ENCODE data around the gene MINK1.
"Not testable (repeated sequence)": the region's sequence is repeated elsewhere in the genome, so short reads cannot be mapped to it uniquely, and the experiment has no call there.

The MINK1 gene

DNA sequence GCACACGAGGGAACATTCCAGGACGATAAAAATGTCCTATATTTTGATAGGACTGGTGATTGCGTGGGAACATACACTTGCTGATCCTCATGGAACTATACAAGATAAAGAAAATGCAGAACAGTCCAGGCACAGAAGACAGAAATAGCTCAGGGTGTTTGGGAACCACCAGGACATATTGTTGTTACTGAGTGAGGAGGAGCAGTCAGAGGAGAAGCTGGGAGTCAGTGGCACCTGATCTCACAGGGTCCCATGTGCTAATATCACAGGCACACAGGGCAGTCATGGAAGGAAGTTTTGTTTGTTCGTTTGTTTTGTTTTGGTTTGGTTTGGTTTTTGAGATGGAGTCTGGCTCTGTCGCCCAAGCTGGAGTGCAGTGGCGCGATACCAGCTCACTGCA is 20.4 kb upstream of the MINK1 start:
- DNase-seq: no peak

GRCh38 chr17:4815043-4815675 is 18.0 kb upstream of the MINK1 start:
- no peak for DNase-seq

DNA sequence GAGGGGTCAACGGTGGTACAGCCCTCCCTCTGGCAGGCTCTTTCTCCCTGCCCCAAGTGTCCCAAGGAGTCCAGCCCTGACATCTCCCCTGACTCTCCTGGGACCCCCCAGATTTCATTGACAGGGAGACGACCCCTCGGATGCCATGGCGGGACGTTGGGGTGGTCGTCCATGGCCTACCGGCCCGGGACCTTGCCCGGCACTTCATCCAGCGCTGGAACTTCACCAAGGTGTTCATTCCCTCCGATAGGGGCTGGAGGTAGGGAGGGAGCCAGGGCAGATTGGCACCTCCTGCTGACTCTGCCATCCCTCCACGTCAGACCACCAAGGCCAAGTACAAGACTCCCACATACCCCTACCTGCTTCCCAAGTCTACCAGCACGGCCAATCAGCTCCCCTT is 16.3 kb upstream of the MINK1 start:
- no peak for DNase-seq

GRCh38 chr17:4818276-4818675 is 14.9 kb upstream of the MINK1 start:
- no peak for DNase-seq

- DNase-seq: no peak
Measured at GRCh38 chr17:4822835-4823234, 10.3 kb upstream of the MINK1 start.

DNA sequence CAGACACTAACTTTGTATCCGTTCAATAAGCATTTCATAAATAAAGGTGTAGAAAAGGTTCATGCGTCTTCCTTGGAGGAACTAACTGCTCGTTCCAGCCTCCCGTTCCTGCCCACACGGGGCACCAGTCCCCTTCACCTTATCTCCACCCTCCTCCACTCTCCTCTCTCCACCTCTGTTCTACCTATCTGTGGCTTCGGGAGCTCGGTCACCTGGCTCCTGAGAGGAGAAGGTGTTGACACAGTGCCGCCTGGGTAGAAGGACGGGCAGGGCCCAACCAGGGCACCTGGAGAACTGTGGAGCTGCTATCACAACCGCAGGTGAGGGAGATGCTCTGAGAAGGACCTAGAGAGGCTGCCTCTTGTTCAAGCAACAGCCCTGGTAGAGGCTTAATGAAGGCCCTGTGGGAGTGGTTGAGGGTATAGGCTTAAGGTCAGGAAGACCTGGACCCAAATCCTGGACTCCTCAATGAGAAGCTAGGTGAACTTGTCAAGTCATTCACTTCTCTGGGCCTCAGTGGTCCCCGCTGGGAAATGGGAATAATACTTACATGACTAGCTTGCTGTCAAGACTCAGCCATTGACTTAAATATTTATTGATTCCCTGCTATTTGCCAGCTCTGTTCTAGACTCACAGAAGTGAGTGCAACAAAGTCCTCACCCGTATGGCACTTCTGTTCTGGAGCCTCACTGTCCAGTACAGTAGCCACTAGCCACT is 9.6 kb upstream of the MINK1 start:
- DNase-seq: no peak

DNA sequence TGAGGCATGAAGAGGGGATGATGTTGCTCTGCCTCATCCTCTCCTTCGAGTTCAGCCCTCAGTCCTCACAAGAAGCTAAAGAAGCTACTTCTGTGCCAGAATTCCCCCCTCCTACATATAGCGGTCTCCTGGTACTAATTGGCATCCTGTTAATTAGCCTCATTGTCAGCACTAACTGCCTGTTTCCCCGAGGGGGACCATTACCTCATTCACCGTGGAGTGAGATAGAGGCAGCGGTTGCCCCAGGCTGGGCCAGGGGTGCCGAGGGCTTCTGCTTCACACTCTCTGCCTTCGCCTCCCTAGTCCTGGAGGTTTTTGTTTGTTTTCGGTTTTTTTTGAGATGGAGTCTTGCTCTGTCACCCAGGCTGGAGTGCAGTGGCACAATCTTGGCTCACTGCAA is 5.7 kb upstream of the MINK1 start:
- peak; percentile 82 for DNase-seq

DNA sequence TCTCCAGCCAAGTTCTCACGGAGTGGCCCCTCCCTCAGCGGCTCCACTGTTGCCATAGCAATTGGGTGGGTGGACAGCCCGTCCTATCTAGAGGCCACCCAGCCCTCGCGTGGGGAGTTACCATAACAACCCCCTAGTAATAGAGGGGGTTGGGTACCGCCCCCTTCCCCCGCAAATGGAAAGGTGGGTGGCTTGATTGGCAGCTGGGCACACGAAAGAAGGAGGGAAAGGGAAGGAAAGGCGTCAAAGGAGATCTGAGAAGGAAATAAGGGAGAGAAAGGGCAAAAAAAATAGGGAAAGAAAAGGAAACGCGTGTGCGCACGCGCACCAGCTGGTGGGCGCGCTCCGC is 337 bp upstream of the MINK1 start:
- DNase-seq: not testable (repeated sequence)

DNA sequence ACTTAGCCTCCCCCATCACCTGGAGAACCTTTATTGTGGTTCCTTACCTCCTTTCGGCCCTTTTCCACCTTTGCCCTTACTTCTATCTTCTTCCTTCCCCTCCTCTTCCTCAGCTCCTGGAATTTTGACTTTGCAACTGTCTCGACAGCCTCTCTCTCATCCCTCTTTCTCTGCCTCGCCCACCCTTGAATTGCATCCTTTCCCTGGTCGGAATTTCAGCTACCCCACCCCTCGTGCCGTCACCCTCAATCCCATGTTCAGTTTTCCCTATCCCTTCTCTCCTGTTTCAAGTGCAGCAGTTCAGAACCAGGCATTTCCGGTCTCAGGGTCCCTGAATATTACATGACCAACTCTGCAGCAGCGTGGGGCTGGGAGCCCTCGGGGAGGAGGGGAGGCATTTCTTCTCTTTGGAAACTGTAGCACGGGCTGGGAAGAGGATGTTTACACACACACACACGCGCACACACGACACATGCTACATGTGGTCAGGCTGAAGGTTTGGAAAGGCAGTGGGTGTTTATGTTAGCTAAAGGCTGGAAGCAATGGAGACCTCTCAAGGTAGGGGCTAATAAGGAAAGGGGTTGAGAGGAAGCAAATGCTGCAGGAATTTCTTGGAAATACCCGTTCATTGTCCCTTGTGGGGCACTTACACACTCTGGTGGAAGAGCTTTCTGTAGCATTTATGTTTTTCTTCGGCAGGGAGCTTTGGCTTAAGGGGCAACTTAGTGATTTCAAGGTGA is 971 bp downstream of the MINK1 start:
- DNase-seq: peak; percentile 54

- DNase-seq: no peak
Measured at GRCh38 chr17:4834681-4835020, 1.5 kb downstream of the MINK1 start.

DNA sequence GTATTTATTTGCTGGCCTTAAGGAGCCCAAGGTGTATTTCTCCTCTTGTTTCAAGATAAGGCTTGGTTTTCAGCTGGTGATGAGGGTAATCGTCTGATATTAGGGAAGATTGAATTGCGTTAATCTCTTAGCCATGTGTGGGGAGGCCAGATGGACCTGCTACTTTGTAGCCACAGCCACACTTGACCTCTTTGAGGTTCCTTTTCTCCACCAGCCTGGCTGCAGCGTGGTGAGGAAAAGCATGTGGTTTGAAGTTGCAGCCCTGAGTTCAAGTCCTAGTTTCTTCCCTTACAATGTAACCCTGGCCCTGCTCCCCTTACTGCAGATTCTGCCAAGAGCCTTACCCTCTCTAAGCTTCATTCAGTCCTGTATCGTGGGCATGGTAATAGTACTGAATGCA is 3.1 kb downstream of the MINK1 start:
- no peak for DNase-seq

GRCh38 chr17:4837471-4838308 is 4.5 kb downstream of the MINK1 start:
- DNase-seq: no peak

DNA sequence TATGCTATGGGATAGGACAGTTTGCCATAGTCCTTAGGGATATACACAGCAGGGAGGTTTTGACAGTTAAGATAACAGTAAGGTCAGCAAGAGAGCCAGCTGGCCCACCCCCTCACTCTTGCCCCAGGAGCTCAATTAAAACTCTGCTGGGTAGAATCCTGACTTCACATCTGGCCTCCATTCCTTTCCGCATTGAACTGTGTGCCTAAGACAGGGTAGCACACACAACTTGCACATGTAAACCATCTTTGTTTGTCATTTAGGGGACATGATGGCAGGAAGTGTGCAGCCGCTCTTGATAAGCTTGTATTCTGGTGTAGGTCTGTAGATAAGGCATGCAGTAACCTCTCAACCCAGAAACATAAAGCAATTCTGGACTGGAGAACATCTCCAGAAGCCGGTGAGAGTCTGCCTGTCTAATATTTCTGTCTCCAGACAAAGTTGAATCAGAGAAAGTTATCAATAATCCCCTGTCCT is 5.2 kb downstream of the MINK1 start:
- DNase-seq: no peak

- DNase-seq: no peak
Measured at GRCh38 chr17:4839221-4839620, 6.1 kb downstream of the MINK1 start.

- DNase-seq: no peak
Measured at GRCh38 chr17:4839965-4840892, 7.1 kb downstream of the MINK1 start.

DNA sequence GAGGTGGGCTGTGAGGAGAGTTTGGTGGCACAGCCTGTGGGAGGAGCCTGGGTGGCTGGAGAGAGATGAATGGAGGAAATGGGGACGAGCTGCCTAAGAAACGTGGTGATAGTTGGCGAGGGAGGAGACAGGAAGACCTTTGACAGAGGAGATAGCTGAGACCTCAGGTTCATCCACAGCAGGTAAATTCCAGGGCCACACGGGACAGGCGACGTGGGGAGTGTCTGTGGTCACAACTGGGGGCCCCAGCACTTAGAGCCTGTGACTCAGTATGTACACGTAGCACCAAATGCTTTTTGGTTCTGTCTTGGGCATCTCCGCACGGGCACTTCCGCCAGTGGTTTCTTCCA is 7.7 kb downstream of the MINK1 start:
- no peak for DNase-seq

GRCh38 chr17:4842376-4842775 is 9.2 kb downstream of the MINK1 start:
- DNase-seq: no peak

DNA sequence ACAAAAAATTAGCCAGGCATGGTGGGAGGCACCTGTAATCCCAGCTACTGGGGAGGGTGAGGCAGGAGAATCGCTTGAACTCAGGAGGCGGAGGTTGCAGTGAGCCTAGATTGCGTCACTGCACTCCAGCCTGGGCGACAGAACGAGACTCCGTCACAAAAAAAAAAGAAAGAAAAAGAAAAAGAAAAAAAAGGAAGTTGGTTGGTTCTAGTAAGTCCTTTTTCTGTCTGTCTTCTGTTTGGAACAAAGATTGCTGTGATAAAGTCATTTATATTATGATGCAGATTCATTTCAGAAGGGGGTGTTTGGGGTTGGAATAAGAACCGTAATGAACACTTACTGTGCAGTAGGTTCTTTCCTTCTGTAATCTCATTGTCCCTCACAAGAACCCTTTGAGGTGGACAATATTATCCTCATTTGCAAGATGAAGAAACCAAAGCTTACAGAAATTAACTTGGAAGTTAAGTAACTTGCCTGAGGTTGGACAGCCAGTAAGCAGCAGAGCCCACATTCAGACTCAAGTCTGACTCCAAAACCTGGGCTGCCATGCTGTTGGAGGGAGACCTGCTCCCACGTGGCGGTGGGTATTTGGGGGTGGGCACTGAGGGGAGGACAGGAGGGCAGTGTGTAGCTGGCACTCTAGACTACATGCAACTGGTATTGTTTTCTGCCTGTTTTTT is 10.3 kb downstream of the MINK1 start:
- no peak for DNase-seq

GRCh38 chr17:4845118-4845517 is 12.0 kb downstream of the MINK1 start:
- no peak for DNase-seq

DNA sequence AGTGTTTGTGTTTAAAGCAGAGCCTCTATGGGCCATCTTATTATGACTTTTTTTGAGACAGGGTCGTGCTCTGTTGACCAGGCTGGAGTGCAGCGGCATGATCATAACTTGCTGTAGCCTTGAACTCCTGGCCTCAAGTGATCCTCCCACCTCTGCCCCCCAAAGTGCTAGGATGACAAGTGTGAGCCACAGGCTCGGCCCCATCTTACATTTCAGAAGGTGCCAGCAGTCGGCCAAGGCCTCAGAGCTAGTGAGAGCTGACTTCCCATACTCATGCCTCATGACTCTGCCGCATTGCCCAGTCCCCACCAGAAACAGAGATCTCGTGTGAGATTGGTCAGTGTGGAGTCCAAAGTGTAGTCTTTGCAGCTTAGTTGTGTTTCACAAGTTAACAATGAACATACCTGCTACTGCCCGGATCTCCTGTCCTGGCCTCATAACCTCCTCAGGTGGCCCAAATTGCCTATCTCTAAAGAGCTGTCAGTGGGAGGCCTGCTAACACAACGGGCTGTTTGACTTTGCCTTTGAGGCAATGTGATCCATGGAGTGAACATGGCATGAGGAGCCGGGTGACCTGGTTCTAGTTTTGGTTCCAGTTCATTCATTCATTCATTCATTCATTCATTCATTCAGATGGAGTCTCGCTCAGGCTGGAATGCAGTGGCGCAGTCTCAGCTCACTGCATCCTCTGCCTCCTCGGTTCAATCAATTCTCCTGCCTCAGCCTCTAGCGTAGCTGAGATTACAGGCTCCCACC is 13.7 kb downstream of the MINK1 start:
- DNase-seq: no peak

GRCh38 chr17:4849011-4849536 is 15.9 kb downstream of the MINK1 start:
- DNase-seq: no peak
